Thyroid gland (tissue), 4 donors: Measurements from ENCODE around the gene PRPF38A. TPM values are rescaled to one million over a fixed set of nuclear protein-coding genes. Genes with fewer than 3 reads are reported as not detected.
A peak's percentile ranks its signal among the peaks of the same experiment; 100 is the strongest.

ENCODE experiments used
- DNase-seq, 2 donors: peaks; one replicate each; pipeline ENCODE4 v3.0.0-alpha.2; 2019
- H3K27ac ChIP-seq, 3 donors: fragments of 200-600 bp; sonication (generic); 1 replicate in 2 of 3; 2 replicates in 1 of 3; pipeline ENCODE4 v1.5.1; 2016 to 2019; ENCODE audit warnings: mild to moderate bottlenecking in 1 of 3, moderate library complexity in 1 of 3
- H3K27me3 ChIP-seq: fragments of 200-600 bp; sonication (generic); one replicate; pipeline ENCODE4 v1.5.1; 2019
- H3K36me3 ChIP-seq, 2 donors: fragments of 200-600 bp; sonication (generic); one replicate each; pipeline ENCODE4 v1.5.1; 2016 to 2019
- H3K4me1 ChIP-seq, 2 donors: fragments of 200-600 bp; sonication (generic); one replicate each; pipeline ENCODE4 v1.5.1; 2017 to 2019
- H3K4me3 ChIP-seq, 3 donors: fragments of 200-600 bp; sonication (generic); replicated peaks in 1 of 3; 1 replicate in 2 of 3; 2 replicates in 1 of 3; pipeline ENCODE4 v1.5.1; 2016; ENCODE audit warnings: mild to moderate bottlenecking in 1 of 3
- H3K9me3 ChIP-seq: fragments of 200-600 bp; sonication (generic); one replicate; pipeline ENCODE4 v1.5.1; 2017
- CTCF ChIP-seq, 6 experiments: fragments of 200-600 bp in 3 of 6; fragments of 450-650 bp in 3 of 6; sonication (generic) in 3 of 6; IDR thresholded peaks; one replicate each; pipeline ENCODE4 v1.5.1; 2016 to 2019; ENCODE audit warnings: antibody characterized with exemption in 6 of 6, mild to moderate bottlenecking in 2 of 6, inconsistent platforms in 1 of 6, moderate library complexity in 1 of 6
- POLR2A ChIP-seq, 2 donors: fragments of 450-650 bp; IDR thresholded peaks; one replicate each; pipeline ENCODE4 v1.6.1; 2017; ENCODE audit warnings: antibody characterized with exemption in 2 of 2, mild to moderate bottlenecking in 2 of 2, moderate library complexity in 1 of 2
- WGBS, 2 donors: methylation state at CpG; one replicate each; pipeline ENCODE4 v1.1.5; 2017; 5-methylcytosine and 5-hydroxymethylcytosine counted together
- intact Hi-C: fragments of 100-400 bp; cut with DNase I; formaldehyde crosslinking; loops from one replicate; pipeline ENCODE4 v1.15.1; 2023
- total RNA-seq, 4 donors: library from RNA; depleted of rRNA; stranded (reverse); fragments of >200 nt; gene quantifications; one replicate each; pipeline ENCODE4 v1.2.3, GENCODE V29; 2016

The PRPF38A gene
- 10 to 100 TPM; 19.9 to 31.3 (median 21.7) TPM for total RNA-seq

- H3K9me3 ChIP-seq = no peaks in the 10 kb centered on the region
- intact Hi-C loops = loop anchor here (5.0 kb wide), 1 partner anchor 283 kb away; no protein-coding TSS in a partner anchor
- H3K27ac ChIP-seq = peak within 1 kb of the TSS; percentile 82 to 88 (median 83)
- H3K27me3 ChIP-seq = no peaks in the 10 kb centered on the region
- WGBS, 2 donors = 1% methylated on average over 46 to 52 of the region's 57 CpGs
- H3K4me3 ChIP-seq = peak within 1 kb of the TSS; percentile 70 to 80 (median 78)
- TF ChIP-seq POLR2A (IDR thresholded peaks at IDR 0.05) = peak in 1 of 2 donors; percentile 66
- TF ChIP-seq CTCF (IDR thresholded peaks at IDR 0.05) = peak in 5 of 6 experiments; percentile 34 to 86 (median 52)
- H3K4me1 ChIP-seq = peaks cover 15 to 17% of the 10 kb centered on the region in 2 donors
- peak; percentile 98 to 99 for DNase-seq
- H3K36me3 ChIP-seq = peaks cover 14 to 15% of the 10 kb centered on the region in 2 donors
Observed at GRCh38 chr1:52404116-52404974, at the start of gene PRPF38A, which contains the start of gene ORC1. TSS of gene PRPF38A (plus strand) at chr1:52404602. CDS start at chr1:52404750, 148 bp downstream. TSS of gene ORC1 (minus strand) at chr1:52404423. CDS start at chr1:52402223, 2,200 bp downstream.

- peaks cover 78 to 79% of the 10 kb centered on the region in 2 donors for H3K36me3 ChIP-seq
- no peaks in the 10 kb centered on the region for H3K27me3 ChIP-seq
- H3K4me3 ChIP-seq = no peak overlapping the region
- no peak for DNase-seq
- no peaks in the 10 kb centered on the region for H3K4me1 ChIP-seq
- no peak for TF ChIP-seq POLR2A (IDR thresholded peaks at IDR 0.05)
- no peak for TF ChIP-seq CTCF (IDR thresholded peaks at IDR 0.05)
- intact Hi-C loops = no loop called here
- H3K9me3 ChIP-seq = no peaks in the 10 kb centered on the region
- WGBS, 2 donors = 94 to 98% methylated on average over 8 of the region's 8 CpGs
- no peak overlapping the region for H3K27ac ChIP-seq
Observed at GRCh38 chr1:52355436-52355835, 49.0 kb upstream of the PRPF38A start.

GRCh38 chr1:52355847-52356505 lies 48.4 kb upstream of the PRPF38A start:
- TF ChIP-seq CTCF (IDR thresholded peaks at IDR 0.05) (no peak), POLR2A (IDR thresholded peaks at IDR 0.05) (no peak)
- Histone ChIP-seq H3K27me3 (no peaks in the 10 kb centered on the region), H3K4me3 (no peak overlapping the region), H3K9me3 (no peaks in the 10 kb centered on the region), H3K36me3 (peaks cover 84% of the 10 kb centered on the region in 2 donors), H3K27ac (no peak overlapping the region), H3K4me1 (no peaks in the 10 kb centered on the region)
- WGBS, 2 donors = 88 to 90% methylated on average over 8 to 10 of the region's 11 CpGs
- no peak for DNase-seq
- intact Hi-C loops = no loop called here

- intact Hi-C loops = no loop called here
- Histone ChIP-seq H3K4me3 (no peak overlapping the region), H3K4me1 (no peaks in the 10 kb centered on the region), H3K36me3 (peaks cover 90 to 93% of the 10 kb centered on the region in 2 donors), H3K27ac (no peak overlapping the region), H3K27me3 (no peaks in the 10 kb centered on the region), H3K9me3 (no peaks in the 10 kb centered on the region)
- WGBS, 2 donors = 93 to 97% methylated on average over 8 of the region's 8 CpGs
- TF ChIP-seq CTCF (IDR thresholded peaks at IDR 0.05) (no peak), POLR2A (IDR thresholded peaks at IDR 0.05) (no peak)
- no peak for DNase-seq
Observed at GRCh38 chr1:52356818-52357355, 47.5 kb upstream of the PRPF38A start.
